Raji (cell line): Measurements from ENCODE around the gene MFAP3.

ENCODE experiments used
- POLR2A ChIP-seq: IDR thresholded peaks from 2 replicates; pipeline ENCODE4 v1.6.1; 2011; ENCODE audit warnings: low read depth, low read length, control low read depth; ENCODE audit not compliant: insufficient read depth

The MFAP3 gene

DNA sequence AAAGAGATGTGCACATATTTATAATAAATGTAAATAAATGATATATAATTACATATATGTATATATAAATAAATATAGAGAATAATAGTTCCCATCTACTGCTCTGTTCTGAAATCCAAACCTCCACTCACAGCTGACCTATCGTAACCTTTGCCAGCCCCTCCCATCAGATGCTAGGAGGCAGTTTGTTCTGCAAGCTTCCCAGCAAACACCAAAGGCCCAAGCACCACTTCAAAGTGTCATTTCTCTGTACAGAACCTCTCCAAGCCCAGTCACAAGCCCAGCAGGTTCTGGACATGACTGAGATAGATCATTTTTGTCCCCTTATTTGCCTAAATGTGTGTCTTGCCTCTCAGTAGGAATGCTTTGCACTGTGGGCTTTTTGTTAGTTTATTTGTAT lies 62.4 kb downstream of the MFAP3 start:
- no peak for TF ChIP-seq POLR2A

DNA sequence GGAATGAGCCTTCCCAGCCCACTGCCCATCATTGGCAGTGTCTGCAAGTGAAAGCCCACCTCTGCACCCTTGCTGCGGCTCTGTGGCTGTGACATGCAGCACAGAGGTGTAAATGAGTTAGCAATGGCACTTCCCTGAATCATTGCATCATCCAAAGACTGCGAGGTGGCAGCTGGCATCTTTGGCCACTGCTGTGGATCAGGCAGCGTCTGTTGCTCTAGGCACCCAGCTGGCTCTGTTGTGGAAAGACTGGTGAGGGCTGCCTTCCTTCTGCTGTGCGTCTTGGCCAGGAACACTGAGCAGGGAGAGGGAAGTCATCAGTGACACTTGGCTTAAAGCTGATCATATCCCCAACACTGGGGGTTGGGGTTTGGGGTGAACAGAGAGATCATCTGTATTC lies 64.5 kb downstream of the MFAP3 start:
- TF ChIP-seq POLR2A = no peak
